Measurements from ENCODE around the gene OGFOD3.

Gene OGFOD3

DNA sequence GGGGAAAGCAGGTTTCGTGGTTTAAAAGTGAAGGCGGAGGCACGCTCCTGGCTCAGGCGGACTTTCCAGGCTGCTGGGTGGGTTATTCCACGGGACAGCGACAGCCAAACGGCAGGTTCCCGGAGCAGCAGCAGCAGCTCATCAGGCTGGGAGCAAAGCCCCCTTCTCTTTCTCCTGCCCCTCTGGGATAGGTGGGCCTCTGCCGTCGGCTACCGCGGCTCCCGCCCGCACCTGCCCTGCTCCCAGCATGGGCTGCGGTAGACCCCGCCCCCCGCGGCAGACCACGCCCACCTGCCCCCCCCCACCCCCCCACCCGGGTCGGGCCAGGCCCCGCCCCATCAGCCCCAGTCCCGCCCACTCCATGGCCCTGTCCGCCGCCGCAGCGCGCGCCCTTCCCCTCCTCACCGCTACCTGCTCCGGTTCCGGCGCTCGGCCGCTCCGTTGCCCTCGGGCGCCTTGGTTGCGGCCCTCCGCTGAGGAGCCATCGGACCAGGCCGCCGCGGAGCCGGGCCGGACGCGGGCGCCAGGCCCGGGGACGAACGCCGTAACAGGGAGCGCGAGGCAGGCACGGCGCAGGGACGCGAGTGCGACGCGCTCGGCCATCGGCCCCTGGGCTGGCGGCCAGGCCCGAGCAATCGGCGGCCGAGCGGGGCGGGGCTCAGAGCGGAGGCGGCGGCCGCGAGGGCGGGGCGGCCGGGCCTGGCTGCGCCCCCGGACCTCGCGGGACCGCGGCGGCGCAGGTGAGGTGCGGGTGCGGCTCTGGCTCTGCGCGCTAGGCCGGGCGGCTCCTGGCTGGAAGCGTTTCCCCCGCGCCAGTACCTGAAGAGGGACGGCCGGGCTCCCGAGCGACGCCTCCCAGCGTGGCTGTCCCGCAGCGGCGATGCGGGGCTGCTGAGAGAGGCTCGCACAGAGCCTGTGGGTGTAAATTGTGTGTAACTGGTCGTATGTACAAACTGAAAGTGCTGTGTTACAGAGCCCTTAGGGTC, at the start of gene OGFOD3, which contains the start of gene HEXD:
Gene OGFOD3 (minus strand): TSS at position 586 of the 986 bp plus-strand sequence. CDS start 101 bp downstream, at position 485.
Gene HEXD (plus strand): TSS at position 347 of the 986 bp plus-strand sequence. CDS start 1,453 bp downstream, outside the sequence.
- in situ Hi-C loops (cut with HindIII; ENCODE audit: low pct_ligation_motif_present, low sequenced_read_pairs) = loop anchor here (10.0 kb wide), 1 partner anchor 73 kb away; no protein-coding TSS in a partner anchor
- DNase-seq = peak; percentile 63
- no peaks in the 10 kb centered on the region for H3K27me3 ChIP-seq (replicated peaks)
- H3K36me3 ChIP-seq (replicated peaks) = no peaks in the 10 kb centered on the region
- H3K27ac ChIP-seq = peak within 1 kb of the TSS; percentile 35
- TF ChIP-seq CTCF (IDR thresholded peaks at IDR 0.05; ENCODE audit: low read depth, low read length, missing control alignments) = no peak
- peak within 1 kb of the TSS; percentile 77 for H3K4me3 ChIP-seq (ENCODE audit: low read depth, low read length)

DNA sequence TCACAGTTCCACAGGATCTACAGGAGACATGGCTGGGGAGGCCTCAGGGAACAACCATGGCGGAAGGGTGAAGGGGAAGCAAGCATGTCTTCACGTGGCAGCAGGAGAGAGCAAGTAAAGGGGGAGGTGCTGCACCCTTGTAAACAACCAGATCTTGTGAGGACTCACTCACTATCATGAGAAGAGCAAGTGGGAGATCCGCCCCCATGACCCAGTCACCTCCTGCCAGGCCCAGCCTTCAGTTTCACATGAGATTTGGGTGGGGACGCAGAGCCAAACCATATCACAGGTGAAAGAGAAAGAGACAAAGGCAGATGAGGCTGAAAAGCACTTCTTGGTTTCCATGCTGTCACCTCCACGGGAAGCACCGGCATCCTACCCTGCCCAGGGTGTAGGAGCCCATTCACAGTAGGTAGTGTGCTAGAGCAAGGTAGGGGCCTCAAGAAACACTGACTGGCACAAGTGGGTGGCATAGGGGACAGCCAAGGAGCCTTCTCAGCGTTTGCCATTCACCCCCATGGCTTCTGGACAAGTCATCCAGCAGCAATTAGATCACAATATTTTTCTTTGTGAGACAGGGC, 46.7 kb upstream of the OGFOD3 start:
- in situ Hi-C loops (cut with HindIII; ENCODE audit: low pct_ligation_motif_present, low sequenced_read_pairs) = no loop called here
- H3K27me3 ChIP-seq (replicated peaks) = no peaks in the 10 kb centered on the region
- TF ChIP-seq CTCF (IDR thresholded peaks at IDR 0.05; ENCODE audit: low read depth, low read length, missing control alignments) = no peak
- H3K27ac ChIP-seq = no peak overlapping the region
- peaks cover 43% of the 10 kb centered on the region for H3K36me3 ChIP-seq (replicated peaks)
- DNase-seq = no peak
- no peak overlapping the region for H3K4me3 ChIP-seq (ENCODE audit: low read depth, low read length)

GRCh38 chr17:82464567-82464929, 46.2 kb upstream of the OGFOD3 start:
- Histone ChIP-seq H3K27me3 (replicated peaks) (no peaks in the 10 kb centered on the region), H3K4me3 (ENCODE audit: low read depth, low read length) (no peak overlapping the region), H3K27ac (no peak overlapping the region), H3K36me3 (replicated peaks) (peaks cover 44% of the 10 kb centered on the region)
- TF ChIP-seq CTCF (IDR thresholded peaks at IDR 0.05; ENCODE audit: low read depth, low read length, missing control alignments) = no peak
- in situ Hi-C loops (cut with HindIII; ENCODE audit: low pct_ligation_motif_present, low sequenced_read_pairs) = no loop called here
- DNase-seq = no peak

DNA sequence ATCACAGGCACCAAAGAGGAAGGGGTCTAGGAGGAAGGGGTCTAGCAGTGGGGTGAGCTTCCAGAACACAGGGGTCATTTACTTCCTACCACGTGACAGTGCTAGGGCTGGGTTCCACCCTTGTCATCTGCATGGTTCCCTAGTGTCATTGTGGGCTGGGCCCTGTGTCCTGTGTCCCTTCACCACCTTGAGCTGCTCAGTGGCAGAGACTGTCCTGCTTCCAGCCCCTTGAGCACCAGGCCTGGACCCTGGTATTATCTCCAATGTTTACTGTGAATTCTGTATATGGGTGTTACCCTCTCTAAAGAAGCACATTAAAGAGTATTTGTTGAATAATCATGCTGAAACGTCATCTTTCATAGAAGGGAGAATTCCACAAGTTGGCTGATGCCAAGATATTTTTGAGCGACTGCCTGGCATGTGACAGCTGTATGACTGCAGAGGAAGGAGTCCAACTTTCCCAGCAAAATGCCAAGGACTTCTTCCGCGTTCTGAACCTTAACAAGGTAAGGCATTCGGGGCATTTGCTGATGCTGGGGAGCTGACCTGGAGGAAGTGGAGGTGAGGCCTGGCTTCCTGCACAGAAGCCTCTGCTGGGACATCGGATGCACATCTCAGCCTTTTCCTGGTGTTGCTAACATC, 45.7 kb upstream of the OGFOD3 start:
- no peak for DNase-seq
- H3K27ac ChIP-seq = no peak overlapping the region
- H3K27me3 ChIP-seq (replicated peaks) = no peaks in the 10 kb centered on the region
- in situ Hi-C loops (cut with HindIII; ENCODE audit: low pct_ligation_motif_present, low sequenced_read_pairs) = no loop called here
- H3K4me3 ChIP-seq (ENCODE audit: low read depth, low read length) = no peak overlapping the region
- no peak for TF ChIP-seq CTCF (IDR thresholded peaks at IDR 0.05; ENCODE audit: low read depth, low read length, missing control alignments)
- H3K36me3 ChIP-seq (replicated peaks) = peaks cover 39% of the 10 kb centered on the region

GRCh38 chr17:82463391-82463790, 45.0 kb upstream of the OGFOD3 start:
- in situ Hi-C loops (cut with HindIII; ENCODE audit: low pct_ligation_motif_present, low sequenced_read_pairs) = no loop called here
- H3K27me3 ChIP-seq (replicated peaks) = no peaks in the 10 kb centered on the region
- DNase-seq = no peak
- H3K36me3 ChIP-seq (replicated peaks) = peaks cover 36% of the 10 kb centered on the region
- H3K4me3 ChIP-seq (ENCODE audit: low read depth, low read length) = no peak overlapping the region
- H3K27ac ChIP-seq = no peak overlapping the region
- TF ChIP-seq CTCF (IDR thresholded peaks at IDR 0.05; ENCODE audit: low read depth, low read length, missing control alignments) = no peak
